ENCODE measurements around the gene SEMA3D. TPM values are rescaled to one million over a fixed set of nuclear protein-coding genes. Genes with fewer than 3 reads are reported as not detected.

SEMA3D gene
- total RNA-seq, 1 experiment from 2014 or later, result not detected

DNA sequence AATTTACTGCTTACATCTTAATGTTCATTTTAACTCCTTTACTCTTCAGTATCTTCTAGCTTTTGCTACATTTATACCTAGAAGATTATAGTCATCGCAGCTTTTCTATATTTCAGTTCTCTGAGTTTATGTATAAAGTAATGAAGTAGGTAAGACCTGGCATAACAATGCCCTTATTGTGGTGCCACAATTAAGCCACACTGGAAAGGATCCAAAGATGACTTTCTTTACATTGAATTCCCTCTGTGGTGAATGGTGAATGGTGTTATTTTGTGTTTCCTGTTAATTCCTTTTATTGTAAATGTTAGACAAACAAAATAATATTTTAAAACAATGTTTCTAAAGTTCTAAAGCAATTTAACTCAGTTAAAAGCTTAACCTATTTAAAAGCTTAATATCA is 36.2 kb downstream of the SEMA3D start:
- DNase-seq (ENCODE audit: low read depth), result no peak
- in situ Hi-C loops (cut with HindIII; ENCODE audit: low pct_unique_long_range_greater_than_20kb, low sequenced_read_pairs), result no loop called here

DNA sequence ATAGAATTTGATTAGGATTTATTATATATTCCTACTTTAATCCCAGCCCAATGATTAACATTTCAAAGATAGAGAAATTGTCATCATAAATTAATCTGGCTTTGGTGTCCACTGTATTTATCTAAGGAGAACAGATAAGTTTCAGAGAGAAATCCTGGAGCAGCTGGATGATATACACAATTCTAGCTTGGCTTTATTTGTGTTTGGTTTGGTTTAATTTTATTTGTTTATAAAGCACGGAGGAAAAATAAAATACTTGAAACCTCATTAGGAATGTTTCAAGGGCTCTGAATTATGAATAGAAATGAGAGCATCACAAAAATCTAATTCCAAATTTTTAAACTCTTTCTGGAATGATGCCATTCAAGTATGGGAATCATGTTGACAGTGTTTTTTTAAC is 42.1 kb downstream of the SEMA3D start:
- no peak for DNase-seq (ENCODE audit: low read depth)

DNA sequence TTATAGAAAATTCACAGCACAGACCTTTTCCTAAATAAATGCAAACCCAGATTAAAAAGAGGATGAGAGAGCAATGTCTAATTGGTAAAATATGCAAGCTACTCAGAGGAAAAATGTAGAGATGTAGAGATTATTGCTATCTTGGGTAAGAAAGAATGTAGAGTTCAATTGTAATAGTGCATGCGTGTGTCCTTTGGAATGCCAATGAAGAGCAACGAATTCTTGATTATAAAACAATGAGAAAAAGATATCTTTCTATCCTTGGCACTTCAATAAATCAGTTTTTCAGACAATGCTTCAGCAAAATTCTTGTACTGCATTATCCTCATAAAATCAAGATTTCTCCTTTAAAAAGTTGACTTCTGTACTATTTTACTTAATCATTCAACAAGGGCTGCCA is 50.9 kb downstream of the SEMA3D start:
- in situ Hi-C loops (cut with HindIII; ENCODE audit: low pct_unique_long_range_greater_than_20kb, low sequenced_read_pairs), result no loop called here
- no peak for DNase-seq (ENCODE audit: low read depth)

More for the DNA sequence above, 42.1 kb downstream of the SEMA3D start:
- in situ Hi-C loops (cut with HindIII; ENCODE audit: low pct_unique_long_range_greater_than_20kb, low sequenced_read_pairs), result no loop called here

DNA sequence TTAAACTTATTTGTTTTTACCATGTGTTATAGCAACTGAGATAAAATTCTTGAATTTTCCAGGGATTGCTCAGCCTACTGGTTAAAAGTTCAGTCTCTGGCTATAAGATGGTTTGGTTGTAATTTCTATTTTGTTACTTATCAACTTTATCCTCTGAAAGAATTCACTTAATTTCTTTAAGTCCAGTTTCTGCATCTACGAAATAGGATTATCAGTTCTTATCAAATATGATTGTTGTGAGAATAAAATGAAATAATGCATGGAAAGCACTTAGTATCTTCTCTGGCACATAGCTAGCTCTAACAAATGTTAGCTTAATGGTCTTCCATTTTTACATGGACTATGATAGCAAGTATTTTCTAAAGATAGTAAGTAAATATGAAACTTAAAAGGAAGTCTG is 53.3 kb downstream of the SEMA3D start:
- in situ Hi-C loops (cut with HindIII; ENCODE audit: low pct_unique_long_range_greater_than_20kb, low sequenced_read_pairs), result no loop called here
- DNase-seq (ENCODE audit: low read depth), result no peak

DNA sequence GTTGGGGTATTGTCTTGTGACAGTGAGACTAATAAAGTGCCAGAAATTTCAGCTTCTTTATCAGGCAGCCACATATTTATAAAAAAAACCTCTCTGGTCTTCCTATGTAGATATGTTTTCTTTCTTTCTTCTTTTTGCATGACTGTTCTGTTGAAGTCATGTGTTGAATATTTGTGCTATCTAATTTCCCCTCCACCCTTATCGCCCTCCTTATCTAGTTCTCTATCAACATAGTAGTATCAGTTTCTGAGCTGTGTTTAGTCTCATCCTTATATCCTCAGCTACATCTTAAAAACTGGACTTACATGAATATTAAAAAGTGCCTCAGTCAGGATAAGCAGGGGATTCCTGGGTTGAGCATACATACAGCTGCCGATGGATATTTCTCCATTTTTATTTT is 53.9 kb downstream of the SEMA3D start:
- no peak for DNase-seq (ENCODE audit: low read depth)
- in situ Hi-C loops (cut with HindIII; ENCODE audit: low pct_unique_long_range_greater_than_20kb, low sequenced_read_pairs), result no loop called here

DNA sequence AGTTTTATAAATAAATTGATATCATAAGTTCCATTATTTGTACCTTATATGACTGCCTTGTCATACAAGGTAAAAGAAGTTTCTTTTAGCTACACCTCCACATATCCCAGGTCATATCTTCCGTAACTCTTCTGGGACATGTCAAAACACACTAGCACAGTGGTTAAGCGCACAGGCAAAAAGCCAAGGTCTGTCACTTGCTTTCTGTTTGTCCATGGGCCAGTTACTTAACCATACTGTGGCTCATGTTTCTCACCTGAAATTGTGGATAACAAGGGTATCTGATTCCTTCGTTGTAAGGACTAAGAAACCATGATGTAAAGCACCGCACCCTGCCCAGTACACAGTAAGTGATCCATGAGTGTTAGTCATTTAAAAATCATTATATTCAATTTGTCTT is 56.2 kb downstream of the SEMA3D start:
- no peak for DNase-seq (ENCODE audit: low read depth)

DNA sequence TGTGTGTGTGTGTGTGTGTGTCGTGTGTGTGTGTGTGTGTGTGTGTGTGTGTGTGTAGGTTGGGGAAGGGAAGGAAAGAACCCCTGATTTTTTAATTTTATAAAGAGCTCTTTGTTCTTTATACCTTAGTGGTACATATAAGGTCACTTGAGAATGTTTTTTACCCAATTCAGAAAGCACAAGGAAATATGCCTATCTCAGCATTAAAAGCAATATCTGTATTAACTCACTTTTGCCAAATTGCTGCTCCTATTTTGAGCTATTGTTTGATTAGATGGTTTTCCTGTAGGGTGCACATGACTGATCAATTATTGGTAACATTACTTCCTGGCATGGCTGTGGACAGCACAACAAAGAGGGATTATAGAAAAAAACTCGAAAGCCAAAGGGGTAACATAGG is 60.5 kb downstream of the SEMA3D start:
- in situ Hi-C loops (cut with HindIII; ENCODE audit: low pct_unique_long_range_greater_than_20kb, low sequenced_read_pairs), result no loop called here
- DNase-seq (ENCODE audit: low read depth), result no peak

More for the DNA sequence above, 56.2 kb downstream of the SEMA3D start:
- in situ Hi-C loops (cut with HindIII; ENCODE audit: low pct_unique_long_range_greater_than_20kb, low sequenced_read_pairs), result no loop called here

DNA sequence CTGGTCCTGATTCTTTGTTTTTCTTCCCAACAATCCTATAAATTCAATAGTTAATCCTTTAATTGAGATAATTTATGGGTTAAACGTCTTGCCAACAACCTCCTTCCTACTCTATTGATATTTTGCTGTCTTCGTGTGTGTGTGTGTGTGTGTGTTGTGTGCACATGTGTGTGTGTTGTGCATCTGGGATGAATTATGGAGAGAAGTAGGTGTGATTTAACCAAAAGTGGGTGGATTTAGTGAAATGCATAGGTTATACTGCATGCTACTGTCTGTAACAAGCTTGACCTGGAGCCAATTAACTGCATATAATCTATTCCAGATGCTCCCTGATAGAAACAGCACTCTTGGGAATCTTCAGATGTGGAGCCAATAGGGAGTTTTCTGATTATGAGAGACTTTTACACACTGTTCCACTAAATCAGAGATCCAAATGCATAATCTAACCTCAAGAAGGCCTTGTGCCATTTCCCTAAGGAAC is 61.2 kb downstream of the SEMA3D start:
- in situ Hi-C loops (cut with HindIII; ENCODE audit: low pct_unique_long_range_greater_than_20kb, low sequenced_read_pairs), result no loop called here
- no peak for DNase-seq (ENCODE audit: low read depth)

DNA sequence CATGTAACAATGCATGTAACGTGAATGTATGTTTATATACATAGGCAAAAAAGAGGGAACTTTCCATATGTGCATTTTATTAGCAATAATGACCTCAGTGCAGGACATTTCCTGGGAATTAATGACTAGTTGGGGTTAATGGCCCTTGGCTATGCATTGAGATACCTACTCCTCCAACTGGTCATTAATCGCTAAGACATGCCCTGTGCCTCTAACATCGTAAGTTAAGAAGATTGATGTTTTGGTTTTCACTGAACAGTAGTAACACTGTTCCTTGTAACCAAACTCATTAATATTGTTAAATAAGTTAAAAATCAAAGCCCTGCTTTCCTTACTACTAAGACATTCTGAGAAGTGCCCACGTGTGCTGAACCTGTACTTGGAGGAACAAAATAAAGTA is 61.7 kb downstream of the SEMA3D start:
- in situ Hi-C loops (cut with HindIII; ENCODE audit: low pct_unique_long_range_greater_than_20kb, low sequenced_read_pairs), result no loop called here
- DNase-seq (ENCODE audit: low read depth), result no peak

DNA sequence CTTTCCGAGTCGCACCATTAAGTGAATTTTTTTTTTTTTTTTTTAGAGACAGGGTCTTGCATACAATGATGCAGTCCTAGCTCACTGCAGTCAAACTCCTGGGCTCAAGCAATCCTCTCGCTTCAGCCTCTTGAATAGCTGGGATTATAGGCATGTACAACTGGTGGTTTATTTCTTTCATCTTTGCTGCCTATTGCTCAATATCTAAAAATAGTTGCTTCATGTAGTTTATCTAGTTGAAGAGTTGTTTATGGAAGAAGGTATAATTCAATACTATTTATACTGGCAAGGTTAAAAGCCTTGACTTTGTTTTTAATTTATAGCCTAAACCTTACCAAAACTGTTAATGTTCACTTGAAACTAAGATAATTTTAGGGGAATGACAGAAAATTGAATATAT is 66.9 kb downstream of the SEMA3D start:
- in situ Hi-C loops (cut with HindIII; ENCODE audit: low pct_unique_long_range_greater_than_20kb, low sequenced_read_pairs), result no loop called here
- DNase-seq (ENCODE audit: low read depth), result no peak

DNA sequence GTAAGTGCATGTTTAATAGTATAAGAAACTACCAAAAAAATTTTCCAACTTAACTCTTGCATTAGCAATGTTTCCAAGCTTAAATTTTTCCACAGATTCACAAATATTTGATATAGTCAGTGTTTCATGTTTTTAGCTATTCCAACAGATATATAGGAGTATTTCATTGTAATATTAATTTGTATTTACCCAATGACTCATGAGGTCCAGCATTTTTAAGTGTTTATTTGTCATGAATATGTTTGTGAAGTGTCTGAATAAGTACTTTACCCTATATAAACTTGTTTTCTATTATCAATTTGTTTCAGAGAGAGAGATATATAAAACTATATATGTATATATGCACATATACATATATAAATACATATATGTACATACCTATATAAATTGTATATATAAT is 71.0 kb downstream of the SEMA3D start:
- DNase-seq (ENCODE audit: low read depth), result no peak
- in situ Hi-C loops (cut with HindIII; ENCODE audit: low pct_unique_long_range_greater_than_20kb, low sequenced_read_pairs), result no loop called here

DNA sequence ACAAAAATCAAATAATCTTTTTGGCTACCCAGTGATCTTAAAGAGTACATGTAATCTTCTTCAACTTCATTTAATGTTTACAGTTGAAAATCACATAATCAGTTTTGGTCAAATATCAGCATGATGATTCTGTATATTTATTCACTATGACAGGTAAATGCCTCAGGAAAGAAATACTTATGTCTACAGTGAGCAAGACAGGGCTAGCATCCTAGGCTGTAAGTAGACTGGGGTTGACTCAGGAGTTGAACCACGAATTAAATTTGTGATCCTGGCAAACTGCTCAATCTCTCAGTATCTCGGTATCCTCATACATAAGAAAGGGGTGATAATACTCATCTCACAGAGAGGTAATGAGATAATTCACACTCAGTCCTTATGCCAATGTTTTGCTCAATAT is 71.8 kb downstream of the SEMA3D start:
- DNase-seq (ENCODE audit: low read depth), result no peak

DNA sequence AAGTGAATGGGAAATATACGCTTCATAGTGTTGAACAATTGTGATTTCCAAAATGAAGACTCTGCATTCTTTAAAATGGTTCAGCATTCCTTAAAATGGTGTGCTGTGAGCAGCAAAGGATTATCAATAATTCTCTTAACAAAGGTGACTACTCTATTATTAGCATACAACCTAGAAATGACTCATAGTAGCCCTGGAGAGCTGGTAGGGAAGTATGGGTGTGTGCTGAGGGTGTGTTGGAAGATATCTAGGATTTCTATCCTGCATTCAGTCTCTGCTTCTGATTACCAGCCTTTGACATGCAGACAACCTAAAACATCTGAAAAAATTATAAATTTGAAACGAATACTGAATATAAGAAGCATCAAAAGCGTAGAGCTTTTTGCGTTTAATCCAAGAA is 72.5 kb downstream of the SEMA3D start:
- in situ Hi-C loops (cut with HindIII; ENCODE audit: low pct_unique_long_range_greater_than_20kb, low sequenced_read_pairs), result no loop called here
- DNase-seq (ENCODE audit: low read depth), result no peak

More for the DNA sequence above, 71.8 kb downstream of the SEMA3D start:
- in situ Hi-C loops (cut with HindIII; ENCODE audit: low pct_unique_long_range_greater_than_20kb, low sequenced_read_pairs), result no loop called here

DNA sequence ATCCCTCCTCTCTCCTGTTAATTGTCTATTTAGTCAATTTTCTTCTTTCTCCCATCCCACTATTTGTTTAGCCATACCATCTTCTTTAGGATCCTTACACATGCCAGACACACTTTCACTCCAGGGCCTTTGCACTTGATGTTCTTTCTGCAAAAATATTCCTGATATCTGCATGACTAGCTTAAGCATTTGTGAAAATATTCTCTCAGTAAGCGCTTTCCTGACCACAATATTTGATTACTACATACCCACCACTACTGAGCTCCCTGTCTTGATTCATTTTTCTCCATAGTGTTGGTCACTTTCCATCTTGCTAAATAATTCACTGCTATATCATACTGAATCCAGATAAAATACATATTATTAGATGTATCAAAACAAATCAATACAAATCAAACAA is 75.1 kb downstream of the SEMA3D start:
- DNase-seq (ENCODE audit: low read depth), result no peak
- in situ Hi-C loops (cut with HindIII; ENCODE audit: low pct_unique_long_range_greater_than_20kb, low sequenced_read_pairs), result no loop called here

DNA sequence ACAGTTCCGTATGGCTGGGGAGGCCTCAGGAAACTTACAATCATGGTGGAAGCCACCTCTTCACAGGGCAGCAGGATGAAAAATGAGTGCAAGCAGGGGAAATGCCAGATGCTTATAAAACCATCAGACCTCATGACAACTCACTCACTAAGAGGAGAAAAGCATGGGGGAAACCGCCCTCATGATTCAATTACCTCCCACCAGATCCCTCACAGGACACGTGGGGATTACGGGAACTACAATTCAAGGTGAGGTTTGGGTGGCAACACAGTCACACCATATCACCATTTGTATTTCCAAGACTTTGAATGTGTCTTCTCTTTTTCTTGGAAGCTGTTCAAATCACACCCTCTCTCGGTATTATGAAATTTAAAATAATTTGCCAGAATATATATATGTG is 80.1 kb downstream of the SEMA3D start:
- in situ Hi-C loops (cut with HindIII; ENCODE audit: low pct_unique_long_range_greater_than_20kb, low sequenced_read_pairs), result no loop called here
- no peak for DNase-seq (ENCODE audit: low read depth)

DNA sequence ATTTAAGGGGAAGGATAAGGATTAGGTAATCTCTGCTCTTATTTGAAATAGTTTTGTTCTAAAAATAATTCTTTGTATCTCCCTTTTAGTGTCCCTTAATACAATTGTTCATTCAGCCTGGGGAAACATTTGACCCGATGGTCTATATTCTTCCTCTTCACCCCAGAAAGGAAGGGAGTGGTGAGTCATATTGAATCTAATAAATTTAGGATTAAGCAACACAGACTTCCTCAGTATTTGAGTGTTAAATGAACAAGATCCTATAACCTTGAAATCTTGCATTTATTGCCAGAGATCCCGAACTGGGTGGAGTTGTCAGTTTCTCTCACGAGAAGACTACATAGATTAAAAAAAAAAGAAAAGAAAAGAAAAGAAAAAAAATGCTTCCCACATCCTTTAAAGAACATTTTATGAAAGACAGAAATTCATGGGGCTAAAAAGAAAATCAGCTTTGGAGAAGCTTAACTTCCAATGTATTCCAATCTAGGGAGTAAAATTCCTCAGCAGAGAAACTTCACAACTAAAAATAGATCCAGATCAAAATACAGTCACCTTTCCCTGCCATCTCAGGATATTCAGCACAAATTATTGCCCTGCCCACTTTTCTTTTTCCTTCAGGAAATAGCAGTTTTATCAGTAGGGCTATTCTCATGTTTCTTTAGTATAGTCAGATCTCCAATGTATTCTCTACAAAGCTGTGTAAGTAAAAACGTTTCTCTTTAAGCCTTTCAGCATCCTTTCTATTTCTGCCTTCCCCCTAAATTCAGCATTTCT is 82.2 kb downstream of the SEMA3D start:
- in situ Hi-C loops (cut with HindIII; ENCODE audit: low pct_unique_long_range_greater_than_20kb, low sequenced_read_pairs), result no loop called here
- DNase-seq (ENCODE audit: low read depth), result no peak

DNA sequence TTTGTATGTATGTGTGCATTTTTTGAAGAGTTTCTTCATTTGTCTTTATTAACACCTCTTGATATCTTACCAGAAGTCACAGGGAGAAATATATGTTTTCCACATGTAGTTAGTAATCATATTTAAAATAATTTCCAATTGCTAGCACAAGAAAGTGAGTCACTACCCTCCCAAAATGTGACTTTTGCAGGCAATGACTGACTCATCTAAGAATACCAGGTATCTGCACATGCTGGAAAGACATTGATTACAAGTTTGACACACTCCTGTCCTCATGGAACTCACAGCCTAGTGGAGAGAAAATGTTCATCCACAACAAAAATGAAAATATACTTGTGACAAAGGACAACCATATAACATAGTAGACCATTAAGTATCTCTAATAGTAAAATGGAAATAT is 82.9 kb downstream of the SEMA3D start:
- in situ Hi-C loops (cut with HindIII; ENCODE audit: low pct_unique_long_range_greater_than_20kb, low sequenced_read_pairs), result no loop called here
- DNase-seq (ENCODE audit: low read depth), result no peak

DNA sequence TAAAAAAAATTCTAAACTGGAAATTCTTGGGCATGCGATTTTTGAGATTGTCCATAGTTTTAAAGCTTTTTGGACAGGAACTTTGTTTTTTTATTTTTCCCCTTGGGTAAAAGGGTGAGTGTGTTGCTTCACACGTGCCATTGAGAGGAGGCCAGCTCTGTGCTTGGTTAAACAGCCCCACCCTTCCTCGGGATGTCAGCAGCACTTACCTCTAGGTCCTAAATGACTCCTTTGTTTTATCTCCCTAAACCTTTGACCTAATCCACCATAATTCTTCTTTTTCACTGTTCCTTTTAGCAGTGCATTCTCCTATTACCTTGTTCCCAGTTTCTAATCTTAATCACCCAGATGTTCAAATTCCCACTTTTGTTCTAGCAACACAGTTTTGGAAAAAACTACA is 83.5 kb downstream of the SEMA3D start:
- in situ Hi-C loops (cut with HindIII; ENCODE audit: low pct_unique_long_range_greater_than_20kb, low sequenced_read_pairs), result no loop called here
- DNase-seq (ENCODE audit: low read depth), result no peak

DNA sequence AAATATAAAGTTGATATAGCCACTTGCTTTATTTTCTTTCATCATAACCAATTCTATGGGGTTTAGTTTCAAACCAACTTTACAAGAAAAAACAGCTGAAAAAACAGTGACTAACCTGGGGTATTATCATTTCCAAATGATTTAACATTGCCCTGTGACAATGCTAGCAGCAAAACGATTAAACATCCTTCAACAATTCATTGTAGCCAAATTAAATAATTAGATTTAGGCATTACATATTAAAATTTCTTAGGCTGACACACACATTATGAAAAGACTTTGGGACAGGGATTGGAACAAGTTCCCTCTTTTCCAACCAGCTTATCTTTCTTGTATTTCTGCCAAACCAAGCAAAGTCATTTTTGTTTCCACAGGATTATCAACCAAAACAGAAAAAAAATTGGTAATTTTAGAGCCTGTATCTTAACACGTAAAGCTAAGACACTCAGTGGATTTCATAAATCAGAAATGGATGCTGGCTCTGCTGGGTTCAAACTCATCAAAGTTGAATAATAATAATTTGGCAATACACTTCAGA is 84.0 kb downstream of the SEMA3D start:
- DNase-seq (ENCODE audit: low read depth), result no peak
- in situ Hi-C loops (cut with HindIII; ENCODE audit: low pct_unique_long_range_greater_than_20kb, low sequenced_read_pairs), result no loop called here

DNA sequence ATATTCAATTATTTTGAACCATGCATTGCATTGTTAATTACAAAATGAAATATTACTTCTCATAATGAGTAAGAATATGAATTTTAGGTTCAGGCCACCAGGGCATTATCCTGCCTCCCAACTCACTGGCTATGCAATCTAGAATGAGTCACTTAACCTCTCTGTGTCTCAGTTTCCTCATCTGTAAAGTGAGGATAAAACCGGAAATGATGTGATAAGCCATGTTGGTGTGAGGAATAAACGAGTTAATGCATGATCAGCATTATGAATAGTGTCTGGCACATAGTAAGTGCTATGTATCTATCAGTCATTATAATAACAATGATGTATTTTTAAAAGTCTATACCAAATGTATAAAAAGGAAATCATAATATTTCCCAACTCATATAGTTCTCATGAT is 85.5 kb downstream of the SEMA3D start:
- in situ Hi-C loops (cut with HindIII; ENCODE audit: low pct_unique_long_range_greater_than_20kb, low sequenced_read_pairs), result no loop called here
- DNase-seq (ENCODE audit: low read depth), result no peak
